HCT116 (cell line): ENCODE measurements around the gene CAPZA2. TPM values are rescaled to one million over a fixed set of nuclear protein-coding genes. Genes with fewer than 3 reads are reported as not detected.

Source experiments
- ATAC-seq: fragments of 200-7000 bp; cut with Tn5 transposase; 2 replicates; pipeline ENCODE4 v1.9.1; 2020; ENCODE audit warnings: mild to moderate bottlenecking, moderate library complexity
- BruUV-seq: library from RNA; stranded (reverse); fragments of 400-500 nt; replicated peaks from 2 replicates; lab custom pipeline; 2021; lab: Mats Ljungman, UMichigan
- CTCF ChIA-PET: fragments of 300-600 bp; sonication (Branson Sonifier 250); formaldehyde crosslinking; loops from one replicate; lab custom pipeline; 2021; ENCODE audit warnings: antibody characterized with exemption; lab: Charles Lee
- POLR2A ChIA-PET: fragments of 300-600, 350-600 bp; sonication (Branson Sonifier 250); formaldehyde crosslinking; loops from one replicate; lab custom pipeline; 2021; ENCODE audit warnings: antibody characterized with exemption; lab: Charles Lee
- RAD21 ChIA-PET, 2 experiments: fragments of 300-600 bp; sonication (Branson Sonifier 250); formaldehyde crosslinking; loops; one replicate each; lab custom pipeline; 2023; ENCODE audit warnings: low total read pairs in 2 of 2; ENCODE audit not compliant: uncharacterized antibody in 2 of 2, unreplicated experiment in 2 of 2, low non-redundant PET in 1 of 2; lab: Charles Lee
- DNase-seq: peaks from one replicate; pipeline ENCODE4 v3.0.0-alpha.2; 2010; ENCODE audit warnings: low read depth, low spot score
- H2AFZ ChIP-seq: fragments of 200-600 bp; shearing (Covaris generic), sonication (generic); 2 replicates; pipeline ENCODE4 v1.6.1; 2017; ENCODE audit warnings: low read depth, mixed run types, mixed read lengths, antibody characterized with exemption, low read length; ENCODE audit not compliant: poor library complexity, severe bottlenecking
- H3K27ac ChIP-seq: 2 replicates; pipeline ENCODE4 v1.5.1; 2012; ENCODE audit warnings: low read depth, low read length
- H3K27me3 ChIP-seq: fragments of 200-600 bp; sonication (generic); 2 replicates; pipeline ENCODE4 v1.6.1; 2016; ENCODE audit warnings: mixed run types, low read length, mixed read lengths; ENCODE audit not compliant: insufficient read depth
- H3K36me3 ChIP-seq, 2 experiments: fragments of 200-500 bp in 1 of 2; fragments of 200-600 bp in 1 of 2; sonication (Bioruptor generic) in 1 of 2; sonication (generic) in 1 of 2; 2 replicates each; pipeline versions ENCODE4 v1.5.1 to v1.6.1; 2014 to 2016; ENCODE audit warnings: low read length in 2 of 2, inconsistent platforms in 1 of 2, mixed read lengths in 1 of 2, mixed run types in 1 of 2; ENCODE audit not compliant: insufficient read depth in 2 of 2, control insufficient read depth in 1 of 2
- H3K4me1 ChIP-seq, 2 experiments: fragments of 200-600 bp in 1 of 2; sonication (generic) in 1 of 2; 2 replicates each; pipeline versions ENCODE4 v1.5.1 to v1.6.1; 2012 to 2017; ENCODE audit warnings: low read length in 2 of 2, inconsistent platforms in 1 of 2, mild to moderate bottlenecking in 1 of 2, mixed read lengths in 1 of 2, mixed run types in 1 of 2, moderate library complexity in 1 of 2; ENCODE audit not compliant: insufficient read depth in 2 of 2, control insufficient read depth in 1 of 2
- H3K4me2 ChIP-seq: fragments of 200-600 bp; sonication (generic); 2 replicates; pipeline ENCODE4 v1.6.1; 2017; ENCODE audit warnings: mixed run types, low read length, mixed read lengths
- H3K4me3 ChIP-seq, 2 experiments: fragments of 200-600 bp in 1 of 2; sonication (generic) in 1 of 2; replicated peaks in 1 of 2; 2 replicates each; pipeline ENCODE4 v1.5.1; 2011 to 2016; ENCODE audit warnings: low read length in 2 of 2, control low read depth in 1 of 2, low read depth in 1 of 2, mild to moderate bottlenecking in 1 of 2, mixed read lengths in 1 of 2, mixed run types in 1 of 2
- H3K79me2 ChIP-seq: fragments of 200-600 bp; sonication (generic); 2 replicates; pipeline ENCODE4 v1.6.1; 2017; ENCODE audit warnings: mild to moderate bottlenecking, mixed run types, low read length, moderate library complexity, mixed read lengths; ENCODE audit not compliant: insufficient read depth
- H3K9ac ChIP-seq: fragments of 200-600 bp; sonication (generic); 2 replicates; pipeline ENCODE4 v1.6.1; 2016; ENCODE audit warnings: low read length, mixed read lengths
- H3K9me2 ChIP-seq: fragments of 200-600 bp; sonication (generic), shearing (Covaris generic); 2 replicates; pipeline ENCODE4 v1.6.1; 2017; ENCODE audit warnings: mixed run types, mild to moderate bottlenecking, moderate library complexity; ENCODE audit not compliant: insufficient read depth
- H3K9me3 ChIP-seq, 2 experiments: fragments of 200-500 bp in 1 of 2; fragments of 200-600 bp in 1 of 2; sonication (Bioruptor generic) in 1 of 2; sonication (generic) in 1 of 2; 2 replicates each; pipeline ENCODE4 v1.6.1; 2014 to 2017; ENCODE audit warnings: low read length in 2 of 2, mixed read lengths in 2 of 2, inconsistent platforms in 1 of 2, low read depth in 1 of 2, mild to moderate bottlenecking in 1 of 2, mixed run types in 1 of 2, moderate library complexity in 1 of 2; ENCODE audit not compliant: control insufficient read depth in 1 of 2, insufficient read depth in 1 of 2
- H4K20me1 ChIP-seq: fragments of 200-600 bp; sonication (generic), shearing (Covaris generic); 2 replicates; pipeline ENCODE4 v1.6.1; 2017; ENCODE audit warnings: mixed run types, mild to moderate bottlenecking, moderate library complexity; ENCODE audit not compliant: insufficient read depth
- EZH2 ChIP-seq: fragments of 200-600 bp; sonication (generic); IDR thresholded peaks from 2 replicates; pipeline ENCODE4 v1.6.1; 2017; ENCODE audit warnings: antibody characterized with exemption, mixed run types
- EZH2phosphoT487 ChIP-seq: fragments of 200-600 bp; IDR thresholded peaks from 2 replicates; pipeline ENCODE4 v1.6.1; 2018; ENCODE audit warnings: antibody characterized with exemption, borderline replicate concordance
- FOSL1 ChIP-seq: IDR thresholded peaks from 2 replicates; pipeline ENCODE4 v1.6.1; 2012; ENCODE audit warnings: low read depth
- JUND ChIP-seq: IDR thresholded peaks from 2 replicates; pipeline ENCODE4 v1.6.1; 2012
- POLR2AphosphoS5 ChIP-seq: IDR thresholded peaks from 2 replicates; pipeline ENCODE4 v1.6.1; 2011; ENCODE audit warnings: mild to moderate bottlenecking, low read depth, low read length, moderate library complexity
- RAD21 ChIP-seq: IDR thresholded peaks from 2 replicates; pipeline ENCODE4 v1.6.1; 2012; ENCODE audit warnings: low read depth, mild to moderate bottlenecking
- SIN3A ChIP-seq: IDR thresholded peaks from 2 replicates; pipeline ENCODE4 v1.6.1; 2012; ENCODE audit warnings: low read depth
- SRF ChIP-seq: IDR thresholded peaks from 2 replicates; pipeline ENCODE4 v1.6.1; 2012; ENCODE audit warnings: low read depth
- TCF7L2 ChIP-seq: IDR thresholded peaks from 2 replicates; pipeline ENCODE4 v1.7.0; 2011; ENCODE audit warnings: borderline replicate concordance, inconsistent platforms; ENCODE audit not compliant: insufficient read depth, insufficient read length; ENCODE audit errors: extremely low read depth
- YY1 ChIP-seq: IDR thresholded peaks from 2 replicates; pipeline ENCODE4 v1.6.1; 2011; ENCODE audit warnings: low read length, low read depth, moderate library complexity, mild to moderate bottlenecking; ENCODE audit not compliant: insufficient replicate concordance; ENCODE audit errors: extremely low read depth
- ZNF274 ChIP-seq: fragments of 200-500 bp; sonication (Bioruptor generic); IDR thresholded peaks from 2 replicates; pipeline ENCODE4 v1.6.1; 2014; ENCODE audit warnings: mild to moderate bottlenecking, low read depth, low read length, inconsistent platforms
- intact Hi-C: fragments of 100-400 bp; cut with micrococcal nuclease; formaldehyde crosslinking; loops from 2 replicates; pipeline ENCODE4 v1.10.0; 2022
- total RNA-seq: library from RNA; stranded (reverse); gene quantifications from one replicate; pipeline ENCODE4 v1.2.1, GENCODE V29; 2021; ENCODE audit not compliant: unreplicated experiment
- TF ChIP-seq, protein P1 (sequence below): IDR thresholded peaks from 2 replicates; pipeline ENCODE4 v1.6.1; 2012
- TF ChIP-seq, protein P2 (sequence below): IDR thresholded peaks from 2 replicates; pipeline ENCODE4 v1.6.1; 2012; ENCODE audit warnings: low read depth
- TF ChIP-seq, protein P3 (sequence below): IDR thresholded peaks from 2 replicates; pipeline ENCODE4 v1.6.1; 2011; ENCODE audit warnings: mild to moderate bottlenecking, low read length, moderate library complexity; ENCODE audit not compliant: insufficient replicate concordance; ENCODE audit errors: extremely low read depth

CAPZA2 gene
- total RNA-seq, 1 experiment from 2014 or later = 135 TPM

DNA sequence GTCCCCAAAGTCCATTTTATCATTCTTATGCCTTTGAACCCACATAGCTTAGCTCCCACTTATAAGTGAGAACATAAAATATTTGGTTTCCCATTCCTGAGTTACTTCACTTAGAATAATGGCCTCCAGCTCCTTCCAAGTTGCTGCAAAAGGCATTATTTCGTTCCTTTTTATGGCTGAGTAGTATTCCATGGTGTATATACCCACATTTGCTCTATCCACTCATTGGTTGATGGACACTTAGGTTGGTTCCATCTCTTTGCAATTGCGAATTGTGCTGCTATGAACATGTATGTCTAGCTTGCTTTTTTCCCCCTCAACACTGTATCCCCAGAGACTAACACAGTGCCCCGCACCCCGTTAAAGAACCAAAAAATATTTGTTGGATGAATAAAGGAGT lies 670 bp upstream of the CAPZA2 start:
- Histone ChIP-seq H3K9ac (peak overlapping the region; percentile 28; the same call in 1 of the 2 replicates), H2AFZ (peak overlapping the region; percentile 98), H4K20me1 (0 out of 2 replicates have a peak, but pooled peaks cover 2% of the 10 kb centered on the region), H3K79me2 (peaks cover 42% of the 10 kb centered on the region), H3K27me3 (no peaks in the 10 kb centered on the region), H3K27ac (no peak overlapping the region), H3K4me2 (peak overlapping the region; percentile 82), H3K9me2 (no peaks in the 10 kb centered on the region), H3K4me3 (peak overlapping the region in 1 of 2 experiments; percentile 66; a peak in 2 of 4 replicates), H3K9me3 (no peaks in the 10 kb centered on the region), H3K36me3 (no peaks in the 10 kb centered on the region), H3K4me1 (peaks cover 10 to 16% of the 10 kb centered on the region in 2 experiments; a peak in 3 of 4 replicates)
- POLR2A ChIA-PET = no interaction called here
- TF ChIP-seq SIN3A (no peak), YY1 (no peak), EZH2 (no peak), TCF7L2 (no peak), POLR2AphosphoS5 (no peak), FOSL1 (no peak), ZNF274 (no peak), RAD21 (no peak), JUND (no peak), SRF (no peak), EZH2phosphoT487 (no peak)
- TF ChIP-seq, protein P1, sequence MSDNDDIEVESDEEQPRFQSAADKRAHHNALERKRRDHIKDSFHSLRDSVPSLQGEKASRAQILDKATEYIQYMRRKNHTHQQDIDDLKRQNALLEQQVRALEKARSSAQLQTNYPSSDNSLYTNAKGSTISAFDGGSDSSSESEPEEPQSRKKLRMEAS = no peak
- TF ChIP-seq, protein P2, sequence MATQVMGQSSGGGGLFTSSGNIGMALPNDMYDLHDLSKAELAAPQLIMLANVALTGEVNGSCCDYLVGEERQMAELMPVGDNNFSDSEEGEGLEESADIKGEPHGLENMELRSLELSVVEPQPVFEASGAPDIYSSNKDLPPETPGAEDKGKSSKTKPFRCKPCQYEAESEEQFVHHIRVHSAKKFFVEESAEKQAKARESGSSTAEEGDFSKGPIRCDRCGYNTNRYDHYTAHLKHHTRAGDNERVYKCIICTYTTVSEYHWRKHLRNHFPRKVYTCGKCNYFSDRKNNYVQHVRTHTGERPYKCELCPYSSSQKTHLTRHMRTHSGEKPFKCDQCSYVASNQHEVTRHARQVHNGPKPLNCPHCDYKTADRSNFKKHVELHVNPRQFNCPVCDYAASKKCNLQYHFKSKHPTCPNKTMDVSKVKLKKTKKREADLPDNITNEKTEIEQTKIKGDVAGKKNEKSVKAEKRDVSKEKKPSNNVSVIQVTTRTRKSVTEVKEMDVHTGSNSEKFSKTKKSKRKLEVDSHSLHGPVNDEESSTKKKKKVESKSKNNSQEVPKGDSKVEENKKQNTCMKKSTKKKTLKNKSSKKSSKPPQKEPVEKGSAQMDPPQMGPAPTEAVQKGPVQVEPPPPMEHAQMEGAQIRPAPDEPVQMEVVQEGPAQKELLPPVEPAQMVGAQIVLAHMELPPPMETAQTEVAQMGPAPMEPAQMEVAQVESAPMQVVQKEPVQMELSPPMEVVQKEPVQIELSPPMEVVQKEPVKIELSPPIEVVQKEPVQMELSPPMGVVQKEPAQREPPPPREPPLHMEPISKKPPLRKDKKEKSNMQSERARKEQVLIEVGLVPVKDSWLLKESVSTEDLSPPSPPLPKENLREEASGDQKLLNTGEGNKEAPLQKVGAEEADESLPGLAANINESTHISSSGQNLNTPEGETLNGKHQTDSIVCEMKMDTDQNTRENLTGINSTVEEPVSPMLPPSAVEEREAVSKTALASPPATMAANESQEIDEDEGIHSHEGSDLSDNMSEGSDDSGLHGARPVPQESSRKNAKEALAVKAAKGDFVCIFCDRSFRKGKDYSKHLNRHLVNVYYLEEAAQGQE = no peak
- TF ChIP-seq, protein P3, sequence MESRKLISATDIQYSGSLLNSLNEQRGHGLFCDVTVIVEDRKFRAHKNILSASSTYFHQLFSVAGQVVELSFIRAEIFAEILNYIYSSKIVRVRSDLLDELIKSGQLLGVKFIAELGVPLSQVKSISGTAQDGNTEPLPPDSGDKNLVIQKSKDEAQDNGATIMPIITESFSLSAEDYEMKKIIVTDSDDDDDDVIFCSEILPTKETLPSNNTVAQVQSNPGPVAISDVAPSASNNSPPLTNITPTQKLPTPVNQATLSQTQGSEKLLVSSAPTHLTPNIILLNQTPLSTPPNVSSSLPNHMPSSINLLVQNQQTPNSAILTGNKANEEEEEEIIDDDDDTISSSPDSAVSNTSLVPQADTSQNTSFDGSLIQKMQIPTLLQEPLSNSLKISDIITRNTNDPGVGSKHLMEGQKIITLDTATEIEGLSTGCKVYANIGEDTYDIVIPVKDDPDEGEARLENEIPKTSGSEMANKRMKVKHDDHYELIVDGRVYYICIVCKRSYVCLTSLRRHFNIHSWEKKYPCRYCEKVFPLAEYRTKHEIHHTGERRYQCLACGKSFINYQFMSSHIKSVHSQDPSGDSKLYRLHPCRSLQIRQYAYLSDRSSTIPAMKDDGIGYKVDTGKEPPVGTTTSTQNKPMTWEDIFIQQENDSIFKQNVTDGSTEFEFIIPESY = no peak
- no peak for ATAC-seq
- no peak for DNase-seq
- no TSS peak for BruUV-seq
- CTCF ChIA-PET = no interaction called here
- RAD21 ChIA-PET = no interaction called here
- intact Hi-C loops = no loop called here
